ENCODE measurements around the gene MED29.

Gene MED29

GRCh38 chr19:39390751-39391437 lies at the start of gene MED29, which contains the start of gene PAF1:
MED29 (plus strand) TSS chr19:39391378; CDS start chr19:39391423, 45 bp downstream.
PAF1 (minus strand) TSS chr19:39391106; CDS start chr19:39390864, 242 bp downstream.
- peak; percentile 98 for DNase-seq (ENCODE audit: low read depth)
- H3K4me3 ChIP-seq (ENCODE audit: low read length) = peak within 1 kb of the TSS; percentile 97
- TF ChIP-seq CTCF (conservative IDR thresholded peaks at IDR 0.05; ENCODE audit: low read depth, low read length) = peak; percentile 17

- TF ChIP-seq CTCF (conservative IDR thresholded peaks at IDR 0.05; ENCODE audit: low read depth, low read length) = peak; percentile 66
These were observed 49.2 kb upstream of the MED29 start, which contains the start of gene SAMD4B for GRCh38 chr19:39341719-39342604. SAMD4B (plus strand) TSS chr19:39342421; CDS start chr19:39356894, 14,473 bp downstream.

GRCh38 chr19:39342647-39343305 lies 48.4 kb upstream of the MED29 start:
- peak overlapping the region; percentile 82 for H3K4me3 ChIP-seq (ENCODE audit: low read length)
- no peak for TF ChIP-seq CTCF (conservative IDR thresholded peaks at IDR 0.05; ENCODE audit: low read depth, low read length)
- DNase-seq (ENCODE audit: low read depth) = no peak

More at GRCh38 chr19:39341719-39342604, 49.2 kb upstream of the MED29 start, which contains the start of gene SAMD4B:
- peak; percentile 90 for DNase-seq (ENCODE audit: low read depth)
- H3K4me3 ChIP-seq (ENCODE audit: low read length) = peak within 1 kb of the TSS; percentile 93

GRCh38 chr19:39345956-39346355 lies 45.2 kb upstream of the MED29 start:
- DNase-seq (ENCODE audit: low read depth) = no peak
- H3K4me3 ChIP-seq (ENCODE audit: low read length) = no peak overlapping the region

GRCh38 chr19:39347332-39348164 lies 43.6 kb upstream of the MED29 start:
- DNase-seq (ENCODE audit: low read depth) = no peak
- H3K4me3 ChIP-seq (ENCODE audit: low read length) = no peak overlapping the region
- TF ChIP-seq CTCF (conservative IDR thresholded peaks at IDR 0.05; ENCODE audit: low read depth, low read length) = no peak

More at GRCh38 chr19:39345956-39346355, 45.2 kb upstream of the MED29 start:
- TF ChIP-seq CTCF (conservative IDR thresholded peaks at IDR 0.05; ENCODE audit: low read depth, low read length) = peak; percentile 26

- no peak for DNase-seq (ENCODE audit: low read depth)
- no peak for TF ChIP-seq CTCF (conservative IDR thresholded peaks at IDR 0.05; ENCODE audit: low read depth, low read length)
- no peak overlapping the region for H3K4me3 ChIP-seq (ENCODE audit: low read length)
These were observed 41.9 kb upstream of the MED29 start for GRCh38 chr19:39349326-39349725.

Measured in retinal pigment epithelial cell (primary cell).